Renal cortical epithelial cell (primary cell): ENCODE data around the gene SLC10A7. TPM values are rescaled to one million over a fixed set of nuclear protein-coding genes. Genes with fewer than 3 reads are reported as not detected.

Experiments
- DNase-seq: peaks from one replicate; pipeline ENCODE4 v3.0.0-alpha.2; 2011; ENCODE audit warnings: low read depth
- total RNA-seq: library from RNA; depleted of rRNA; stranded (reverse); fragments of >200 nt; gene quantifications from 2 replicates; pipeline ENCODE4 v1.2.3, GENCODE V29; 2014

The SLC10A7 gene
- total RNA-seq = 7.3 and 8.7 TPM in 2 replicates

- DNase-seq = peak; percentile 53
These were observed at the start of gene SLC10A7 for GRCh38 chr4:146521541-146522097. Gene SLC10A7, minus strand, starts transcription at chr4:146521940. Its CDS starts 223 bp downstream, at chr4:146521717.

- no peak for DNase-seq
These were observed 45.7 kb upstream of the SLC10A7 start for GRCh38 chr4:146567396-146567795.

- no peak for DNase-seq
These were observed 42.8 kb upstream of the SLC10A7 start for GRCh38 chr4:146564492-146564891.

GRCh38 chr4:146550161-146550560, 28.4 kb upstream of the SLC10A7 start:
- DNase-seq = no peak

- DNase-seq = no peak
These were observed 26.7 kb upstream of the SLC10A7 start for GRCh38 chr4:146548443-146548842.

- DNase-seq = peak; percentile 21
These were observed 23.4 kb upstream of the SLC10A7 start for GRCh38 chr4:146545102-146545501.

GRCh38 chr4:146534178-146534577, 12.4 kb upstream of the SLC10A7 start:
- no peak for DNase-seq

GRCh38 chr4:146525754-146526153, 4.0 kb upstream of the SLC10A7 start:
- no peak for DNase-seq

GRCh38 chr4:146524663-146525062, 2.9 kb upstream of the SLC10A7 start:
- DNase-seq = no peak

GRCh38 chr4:146522869-146523205, 1.1 kb upstream of the SLC10A7 start:
- DNase-seq = peak; percentile 12

GRCh38 chr4:146522098-146522868, 543 bp upstream of the SLC10A7 start:
- peak; percentile 58 for DNase-seq

GRCh38 chr4:146520896-146521540, 722 bp downstream of the SLC10A7 start:
- peak; percentile 71 for DNase-seq

GRCh38 chr4:146514651-146515357, 6.9 kb downstream of the SLC10A7 start:
- no peak for DNase-seq

- no peak for DNase-seq
These were observed 8.2 kb downstream of the SLC10A7 start for GRCh38 chr4:146513548-146513947.

- no peak for DNase-seq
These were observed 10.4 kb downstream of the SLC10A7 start for GRCh38 chr4:146511381-146511780.

- DNase-seq = no peak
These were observed 10.8 kb downstream of the SLC10A7 start for GRCh38 chr4:146510942-146511341.

GRCh38 chr4:146508229-146508939, 13.4 kb downstream of the SLC10A7 start:
- no peak for DNase-seq

- DNase-seq = no peak
These were observed 14.1 kb downstream of the SLC10A7 start for GRCh38 chr4:146507632-146508031.

GRCh38 chr4:146506272-146506671, 15.5 kb downstream of the SLC10A7 start:
- DNase-seq = no peak

GRCh38 chr4:146500216-146500615, 21.5 kb downstream of the SLC10A7 start:
- DNase-seq = no peak

GRCh38 chr4:146498291-146498690, 23.4 kb downstream of the SLC10A7 start:
- no peak for DNase-seq

GRCh38 chr4:146495269-146495668, 26.5 kb downstream of the SLC10A7 start:
- no peak for DNase-seq
